ENCODE data around the gene RHOT1. TPM values are rescaled to one million over a fixed set of nuclear protein-coding genes. Genes with fewer than 3 reads are reported as not detected.

The RHOT1 gene
- total RNA-seq, 1 donor from 2014 or later: 25.7 TPM

DNA sequence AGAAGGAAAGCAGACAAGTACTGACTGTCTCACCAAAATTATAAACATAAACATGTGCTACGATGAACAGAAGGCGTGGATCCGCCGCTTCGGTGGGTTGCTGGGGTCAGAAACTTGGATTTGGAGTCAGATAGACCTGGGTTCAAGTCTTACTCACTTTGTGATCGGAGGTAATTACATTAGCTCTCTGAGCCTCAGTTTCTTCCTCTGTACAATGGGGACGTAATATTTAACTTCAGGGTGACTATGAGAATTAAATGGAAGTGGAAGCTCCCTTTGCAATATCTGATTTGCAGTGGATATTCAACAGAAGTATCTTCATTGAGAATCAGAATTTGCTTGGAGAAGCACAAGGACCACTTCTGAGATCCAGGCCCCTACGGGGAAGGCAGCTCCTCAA lies 129.5 kb downstream of the RHOT1 start:
- Mint-ChIP-seq H3K36me3 (ENCODE audit: low read depth) (no peaks in the 10 kb centered on the region), H3K27ac (no peak overlapping the region), H3K9me3 (no peaks in the 10 kb centered on the region), H3K4me3 (ENCODE audit: low read depth) (no peak overlapping the region), H3K4me1 (ENCODE audit: low read depth) (peaks cover 8% of the 10 kb centered on the region), H3K27me3 (ENCODE audit: low read depth) (peaks cover 62% of the 10 kb centered on the region)
- intact Hi-C loops (cut with micrococcal nuclease): no loop called here
- DNase-seq (ENCODE audit: low spot score): no peak

DNA sequence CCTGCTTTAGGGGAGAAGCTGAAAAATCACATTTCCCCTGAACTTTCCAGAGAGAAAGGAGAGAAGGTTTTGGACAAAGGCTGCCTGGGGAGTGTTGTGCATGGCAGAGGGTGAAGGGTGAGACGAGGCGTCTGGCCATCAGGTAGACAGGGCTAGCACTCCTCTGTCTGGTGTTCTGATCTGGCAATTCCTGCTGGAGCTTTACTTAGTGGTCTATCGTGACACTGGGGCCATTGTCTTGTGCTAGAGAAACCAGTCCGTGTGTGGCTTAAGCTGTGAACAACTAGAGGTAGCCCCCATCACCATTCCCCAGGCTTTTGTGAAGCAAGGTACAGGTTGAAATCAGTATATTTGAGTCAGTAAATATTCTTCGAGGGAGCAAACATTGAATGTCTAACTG lies 131.8 kb downstream of the RHOT1 start:
- H3K27ac Mint-ChIP-seq: no peak overlapping the region
- H3K27me3 Mint-ChIP-seq (ENCODE audit: low read depth): peaks cover 42% of the 10 kb centered on the region
- no peaks in the 10 kb centered on the region for H3K36me3 Mint-ChIP-seq (ENCODE audit: low read depth)
- no peaks in the 10 kb centered on the region for H3K9me3 Mint-ChIP-seq
- no peak overlapping the region for H3K4me3 Mint-ChIP-seq (ENCODE audit: low read depth)
- no peaks in the 10 kb centered on the region for H3K4me1 Mint-ChIP-seq (ENCODE audit: low read depth)
- intact Hi-C loops (cut with micrococcal nuclease): no loop called here
- DNase-seq (ENCODE audit: low spot score): no peak

DNA sequence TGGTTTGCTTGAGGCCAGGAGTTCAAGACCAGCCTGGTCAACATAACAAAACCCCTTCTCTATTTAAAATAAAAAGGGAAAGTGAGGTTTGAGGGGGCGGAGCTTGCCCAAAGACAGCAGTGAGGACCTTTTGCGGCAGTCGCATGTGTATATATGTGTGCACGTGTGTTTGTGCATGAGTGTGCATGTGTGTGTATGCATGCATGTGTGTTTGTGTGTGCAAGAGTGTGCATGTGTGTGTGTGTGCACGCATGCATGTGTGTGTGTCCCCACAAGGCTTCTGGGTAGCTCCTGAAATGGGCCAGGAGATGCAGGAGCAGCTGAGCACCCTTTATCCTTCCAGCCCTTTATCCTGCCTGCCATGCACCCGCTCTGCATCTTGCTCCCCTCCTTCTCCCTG lies 132.3 kb downstream of the RHOT1 start:
- Mint-ChIP-seq H3K9me3 (no peaks in the 10 kb centered on the region), H3K27ac (no peak overlapping the region), H3K4me1 (ENCODE audit: low read depth) (no peaks in the 10 kb centered on the region), H3K4me3 (ENCODE audit: low read depth) (no peak overlapping the region), H3K36me3 (ENCODE audit: low read depth) (no peaks in the 10 kb centered on the region), H3K27me3 (ENCODE audit: low read depth) (peaks cover 37% of the 10 kb centered on the region)
- DNase-seq (ENCODE audit: low spot score): no peak
- intact Hi-C loops (cut with micrococcal nuclease): no loop called here

Other genes starting within 250 kb of the RHOT1 start
- gene UTP6, start 240.8 kb upstream of the RHOT1 start, total RNA-seq: 126 and 129 TPM in 2 replicates
- gene SUZ12, start 205.5 kb upstream of the RHOT1 start, total RNA-seq: 69.5 and 70.4 TPM in 2 replicates
- gene LRRC37B, start 135.1 kb upstream of the RHOT1 start, total RNA-seq: 34.3 and 40.9 TPM in 2 replicates
- 0.11 and 0.18 TPM in 2 replicates for gene RHBDL3, start 123.3 kb downstream of the RHOT1 start, total RNA-seq
- gene C17orf75, start 199.7 kb downstream of the RHOT1 start, total RNA-seq: 25.6 and 32.8 TPM in 2 replicates
- gene ZNF207, start 207.7 kb downstream of the RHOT1 start, total RNA-seq: 254 and 256 TPM in 2 replicates

All from activated T-helper 2 cell treated with anti-CD3 and anti-CD28 coated beads, Interferon-gamma antibody, Interleukin-2, Interleukin-4, amounts not matched to agents 10 μg/mL and 5 μg/mL and 100 μg/mL, durations not matched to agents 14 hours and 24 hours and 36 hours (primary cell).